Glutamatergic neuron (in vitro differentiated cells): ENCODE data around the gene EFCAB8. TPM values are rescaled to one million over a fixed set of nuclear protein-coding genes. Genes with fewer than 3 reads are reported as not detected.
"Not testable (repeated sequence)": the region's sequence is repeated elsewhere in the genome, so short reads cannot be mapped to it uniquely, and the experiment has no call there.

Experiments
- DNase-seq: peaks from one replicate; pipeline ENCODE4 v3.0.0; 2022
- H3K27ac Mint-ChIP-seq: one replicate; pipeline ENCODE4 v1.8.0; 2020; ENCODE audit warnings: mild to moderate bottlenecking, mixed read lengths, inconsistent platforms; ENCODE audit not compliant: unreplicated experiment
- H3K27me3 Mint-ChIP-seq: one replicate; pipeline ENCODE4 v1.8.0; 2020; ENCODE audit warnings: mild to moderate bottlenecking, moderate library complexity, mixed read lengths, inconsistent platforms; ENCODE audit not compliant: unreplicated experiment
- H3K36me3 Mint-ChIP-seq: one replicate; pipeline ENCODE4 v1.8.0; 2020; ENCODE audit warnings: mild to moderate bottlenecking, mixed read lengths, inconsistent platforms; ENCODE audit not compliant: unreplicated experiment
- H3K4me1 Mint-ChIP-seq: one replicate; pipeline ENCODE4 v1.8.0; 2020; ENCODE audit warnings: mild to moderate bottlenecking, low read depth, mixed read lengths, inconsistent platforms; ENCODE audit not compliant: unreplicated experiment
- H3K4me3 Mint-ChIP-seq: one replicate; pipeline ENCODE4 v1.8.0; 2020; ENCODE audit warnings: mild to moderate bottlenecking, mixed read lengths, inconsistent platforms; ENCODE audit not compliant: unreplicated experiment
- H3K9me3 Mint-ChIP-seq: one replicate; pipeline ENCODE4 v1.8.0; 2020; ENCODE audit warnings: mild to moderate bottlenecking, moderate library complexity, mixed read lengths, inconsistent platforms; ENCODE audit not compliant: unreplicated experiment
- total RNA-seq: library from RNA; stranded (reverse); fragmentation: NEBNext Ultra II Directional; extraction: Animal tissue kit (Norgen Biotek cat#: 25700); gene quantifications from one replicate; pipeline ENCODE4 v1.2.1, GENCODE V29; 2021; ENCODE audit not compliant: unreplicated experiment
- TF ChIP-seq, protein P1 (sequence below): fragments of 200-600 bp; sonication (generic); IDR thresholded peaks from one replicate; pipeline ENCODE4 v1.5.0; 2021; ENCODE audit not compliant: partially characterized antibody, unreplicated experiment

EFCAB8 gene
- total RNA-seq, 1 donor from 2014 or later: not detected

DNA sequence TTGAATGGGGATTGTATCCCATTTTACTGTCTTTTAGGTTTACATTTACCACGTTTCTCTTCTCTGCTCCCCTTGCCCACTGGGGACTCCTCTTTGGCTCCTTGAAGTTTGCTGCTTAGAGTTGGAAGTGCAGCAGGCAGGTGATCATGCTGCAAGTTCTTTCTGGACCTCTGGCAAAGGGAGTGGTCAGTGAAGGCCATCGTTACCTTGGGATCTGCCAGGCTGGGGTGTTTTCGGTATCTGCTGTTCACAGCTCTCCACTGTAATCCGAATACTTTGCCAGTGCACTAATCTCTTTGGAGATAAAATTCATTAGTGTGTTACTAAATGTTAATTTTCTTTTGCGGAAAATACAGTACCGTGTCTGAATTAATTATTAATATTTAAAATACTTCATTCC, 9.1 kb upstream of the EFCAB8 start:
- TF ChIP-seq, protein P1, sequence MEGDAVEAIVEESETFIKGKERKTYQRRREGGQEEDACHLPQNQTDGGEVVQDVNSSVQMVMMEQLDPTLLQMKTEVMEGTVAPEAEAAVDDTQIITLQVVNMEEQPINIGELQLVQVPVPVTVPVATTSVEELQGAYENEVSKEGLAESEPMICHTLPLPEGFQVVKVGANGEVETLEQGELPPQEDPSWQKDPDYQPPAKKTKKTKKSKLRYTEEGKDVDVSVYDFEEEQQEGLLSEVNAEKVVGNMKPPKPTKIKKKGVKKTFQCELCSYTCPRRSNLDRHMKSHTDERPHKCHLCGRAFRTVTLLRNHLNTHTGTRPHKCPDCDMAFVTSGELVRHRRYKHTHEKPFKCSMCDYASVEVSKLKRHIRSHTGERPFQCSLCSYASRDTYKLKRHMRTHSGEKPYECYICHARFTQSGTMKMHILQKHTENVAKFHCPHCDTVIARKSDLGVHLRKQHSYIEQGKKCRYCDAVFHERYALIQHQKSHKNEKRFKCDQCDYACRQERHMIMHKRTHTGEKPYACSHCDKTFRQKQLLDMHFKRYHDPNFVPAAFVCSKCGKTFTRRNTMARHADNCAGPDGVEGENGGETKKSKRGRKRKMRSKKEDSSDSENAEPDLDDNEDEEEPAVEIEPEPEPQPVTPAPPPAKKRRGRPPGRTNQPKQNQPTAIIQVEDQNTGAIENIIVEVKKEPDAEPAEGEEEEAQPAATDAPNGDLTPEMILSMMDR: no peak
- no peaks in the 10 kb centered on the region for H3K36me3 Mint-ChIP-seq
- no peaks in the 10 kb centered on the region for H3K9me3 Mint-ChIP-seq
- peaks cover 2% of the 10 kb centered on the region for H3K27me3 Mint-ChIP-seq
- H3K4me1 Mint-ChIP-seq: peaks cover 2% of the 10 kb centered on the region
- no peak overlapping the region for H3K4me3 Mint-ChIP-seq
- no peak overlapping the region for H3K27ac Mint-ChIP-seq
- no peak for DNase-seq

DNA sequence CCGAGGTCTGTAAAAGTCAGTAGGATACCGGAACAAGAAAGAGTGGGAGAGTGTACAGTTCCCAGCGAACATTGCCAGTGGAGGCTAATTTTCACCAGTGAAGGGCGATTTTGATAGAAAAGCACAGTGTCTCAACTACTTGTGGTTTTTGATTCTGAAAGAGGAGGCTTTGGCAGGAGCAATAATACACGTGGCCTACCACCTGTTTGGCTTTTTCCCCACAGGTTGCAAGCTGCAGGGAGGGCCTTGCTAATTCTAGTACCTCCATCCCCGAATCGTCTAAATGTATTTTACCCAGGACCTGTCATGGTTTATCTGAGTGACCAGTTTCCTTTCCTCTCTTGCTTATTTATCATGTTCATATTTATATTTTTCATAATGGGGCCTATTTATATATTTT, 3.3 kb upstream of the EFCAB8 start:
- Mint-ChIP-seq H3K36me3 (no peaks in the 10 kb centered on the region), H3K27ac (no peak overlapping the region), H3K9me3 (no peaks in the 10 kb centered on the region), H3K4me3 (no peak overlapping the region), H3K4me1 (no peaks in the 10 kb centered on the region), H3K27me3 (peaks cover 1% of the 10 kb centered on the region)
- DNase-seq: no peak
- TF ChIP-seq, protein P1: no peak

DNA sequence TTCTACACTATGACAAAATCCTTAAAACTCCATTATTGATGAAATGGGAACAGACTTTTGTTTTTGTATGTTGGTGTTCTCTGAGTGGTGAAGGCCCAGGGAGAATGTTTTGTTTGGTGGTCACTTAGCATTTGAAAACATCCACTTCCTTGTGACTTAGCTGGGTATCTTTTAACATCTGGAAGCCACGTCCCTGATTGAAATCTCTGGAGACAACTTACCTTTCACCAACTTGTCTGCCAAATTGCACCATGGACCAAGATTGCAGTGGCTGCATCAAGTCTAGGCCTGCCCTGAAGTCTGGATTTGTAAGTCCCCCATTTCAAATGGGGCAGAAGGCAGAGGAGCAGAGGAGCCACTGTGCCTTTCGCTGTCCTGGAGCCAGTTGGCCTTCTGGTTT, 534 bp upstream of the EFCAB8 start:
- peaks cover 1% of the 10 kb centered on the region for H3K27me3 Mint-ChIP-seq
- H3K9me3 Mint-ChIP-seq: no peaks in the 10 kb centered on the region
- no peaks in the 10 kb centered on the region for H3K36me3 Mint-ChIP-seq
- no peak for DNase-seq
- TF ChIP-seq, protein P1: no peak
- no peaks in the 10 kb centered on the region for H3K4me1 Mint-ChIP-seq
- no peak overlapping the region for H3K4me3 Mint-ChIP-seq
- H3K27ac Mint-ChIP-seq: no peak overlapping the region

DNA sequence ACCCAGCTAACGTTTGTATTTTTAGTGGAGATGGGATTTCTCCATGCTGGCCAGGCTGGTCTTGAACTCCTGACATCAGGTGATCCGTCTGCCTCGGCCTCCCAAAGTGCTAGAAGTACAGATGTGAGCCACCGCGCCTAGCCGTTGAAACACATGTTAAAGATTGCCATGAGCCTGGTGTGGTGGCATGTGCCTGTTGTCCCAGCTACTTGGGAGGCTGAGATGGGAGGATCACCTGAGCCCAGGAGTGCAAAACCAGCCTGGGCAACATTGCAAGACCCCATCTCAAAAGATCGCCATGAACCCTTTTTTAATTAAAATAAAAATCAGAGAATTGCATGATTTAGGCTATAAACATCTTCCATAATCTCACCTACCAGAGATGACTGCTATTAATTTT, 2.7 kb downstream of the EFCAB8 start:
- H3K9me3 Mint-ChIP-seq: no peaks in the 10 kb centered on the region
- no peak for DNase-seq
- H3K27me3 Mint-ChIP-seq: peaks cover 1% of the 10 kb centered on the region
- H3K4me3 Mint-ChIP-seq: no peak overlapping the region
- TF ChIP-seq, protein P1: no peak
- H3K27ac Mint-ChIP-seq: no peak overlapping the region
- H3K4me1 Mint-ChIP-seq: peaks cover 2% of the 10 kb centered on the region
- H3K36me3 Mint-ChIP-seq: no peaks in the 10 kb centered on the region

DNA sequence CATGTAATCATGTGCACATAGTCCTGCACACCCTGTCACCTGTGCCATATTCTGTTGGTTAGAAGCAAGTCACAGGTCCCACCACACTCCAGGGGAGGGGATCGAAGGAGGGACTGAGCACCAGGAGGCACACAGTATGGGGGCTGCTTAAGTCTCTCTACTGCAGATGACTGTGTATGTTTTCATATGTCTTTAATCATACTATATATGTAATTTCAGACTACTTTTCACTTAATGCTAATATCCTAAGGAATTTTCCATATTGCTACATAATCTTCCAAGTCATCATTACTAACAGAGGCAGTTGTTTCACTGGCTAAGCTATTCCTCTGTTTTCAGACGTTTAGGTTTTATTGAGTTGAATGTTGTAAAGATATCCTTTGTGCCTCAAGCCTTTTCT, 10.8 kb downstream of the EFCAB8 start:
- DNase-seq: no peak
- Mint-ChIP-seq H3K4me1 (peaks cover 2% of the 10 kb centered on the region), H3K9me3 (no peaks in the 10 kb centered on the region), H3K27ac (no peak overlapping the region), H3K4me3 (no peak overlapping the region), H3K27me3 (no peaks in the 10 kb centered on the region), H3K36me3 (no peaks in the 10 kb centered on the region)
- TF ChIP-seq, protein P1: no peak

DNA sequence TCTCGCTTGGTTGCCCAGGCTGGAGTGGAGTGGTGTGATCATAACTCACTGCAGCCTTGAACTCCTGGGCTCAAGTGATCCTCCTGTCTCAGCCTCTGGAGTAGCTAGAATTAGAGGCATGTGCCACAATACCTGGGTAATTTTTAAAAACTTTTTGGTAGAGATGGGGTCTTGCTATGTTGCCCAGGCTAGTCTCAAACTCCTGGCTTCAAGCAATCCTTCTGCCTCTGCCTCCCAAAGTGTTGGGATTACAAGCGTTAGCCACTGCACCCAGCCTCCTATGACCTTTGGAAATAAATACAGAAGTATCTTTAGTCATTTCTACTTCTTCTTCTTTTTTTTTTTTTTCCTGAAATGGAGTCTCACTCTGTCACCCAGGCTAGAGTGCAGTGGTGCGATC, 11.8 kb downstream of the EFCAB8 start:
- not testable (repeated sequence) for H3K4me3 Mint-ChIP-seq, H3K27me3 Mint-ChIP-seq, H3K9me3 Mint-ChIP-seq, DNase-seq, H3K27ac Mint-ChIP-seq, H3K36me3 Mint-ChIP-seq, H3K4me1 Mint-ChIP-seq
